HG02884 (cell line): ENCODE measurements around the gene KIF21A.

Experiments
- ATAC-seq: cut with Tn5 transposase; IDR thresholded peaks from one replicate; pipeline ENCODE4 v1.9.1; 2021; ENCODE audit warnings: mild to moderate bottlenecking, moderate library complexity; ENCODE audit not compliant: unreplicated experiment

KIF21A gene

GRCh38 chr12:39440101-39440500 lies 2.8 kb downstream of the KIF21A start:
- no peak for ATAC-seq

GRCh38 chr12:39435531-39435930 lies 7.4 kb downstream of the KIF21A start:
- no peak for ATAC-seq

- ATAC-seq, result no peak
These were observed 11.1 kb downstream of the KIF21A start for GRCh38 chr12:39431797-39432196.

- no peak for ATAC-seq
These were observed 11.7 kb downstream of the KIF21A start for GRCh38 chr12:39431002-39431796.

- no peak for ATAC-seq
These were observed 13.1 kb downstream of the KIF21A start for GRCh38 chr12:39429809-39430208.

GRCh38 chr12:39427360-39427808 lies 15.5 kb downstream of the KIF21A start:
- ATAC-seq, result no peak

- no peak for ATAC-seq
These were observed 16.2 kb downstream of the KIF21A start for GRCh38 chr12:39426636-39427240.

GRCh38 chr12:39420043-39420442 lies 22.9 kb downstream of the KIF21A start:
- ATAC-seq, result no peak

- ATAC-seq, result no peak
These were observed 23.4 kb downstream of the KIF21A start for GRCh38 chr12:39419471-39419870.

GRCh38 chr12:39417916-39418315 lies 25.0 kb downstream of the KIF21A start:
- no peak for ATAC-seq

GRCh38 chr12:39413836-39414771 lies 28.8 kb downstream of the KIF21A start:
- ATAC-seq, result no peak

- ATAC-seq, result no peak
These were observed 30.7 kb downstream of the KIF21A start for GRCh38 chr12:39412210-39412609.

GRCh38 chr12:39406262-39406661 lies 36.7 kb downstream of the KIF21A start:
- ATAC-seq, result no peak

GRCh38 chr12:39405580-39405979 lies 37.3 kb downstream of the KIF21A start:
- no peak for ATAC-seq

GRCh38 chr12:39404000-39404399 lies 38.9 kb downstream of the KIF21A start:
- no peak for ATAC-seq

- ATAC-seq, result no peak
These were observed 39.5 kb downstream of the KIF21A start for GRCh38 chr12:39403376-39403775.

- no peak for ATAC-seq
These were observed 40.0 kb downstream of the KIF21A start for GRCh38 chr12:39402922-39403321.

GRCh38 chr12:39401459-39401858 lies 41.5 kb downstream of the KIF21A start:
- no peak for ATAC-seq

GRCh38 chr12:39395866-39396265 lies 47.1 kb downstream of the KIF21A start:
- ATAC-seq, result no peak

- no peak for ATAC-seq
These were observed 49.0 kb downstream of the KIF21A start for GRCh38 chr12:39393890-39394289.

- ATAC-seq, result no peak
These were observed 49.7 kb downstream of the KIF21A start for GRCh38 chr12:39393179-39393578.
